Neural cell (in vitro differentiated cells): ENCODE data around the gene LNX2. TPM values are rescaled to one million over a fixed set of nuclear protein-coding genes. Genes with fewer than 3 reads are reported as not detected.
"Not testable (repeated sequence)": the region's sequence is repeated elsewhere in the genome, so short reads cannot be mapped to it uniquely, and the experiment has no call there.

ENCODE experiments used
- H2AFZ ChIP-seq: fragments of 200-600, 300-800 bp; sonication (generic), shearing (Covaris generic); 2 replicates; pipeline ENCODE4 v1.6.0; 2014; ENCODE audit warnings: low read depth, mild to moderate bottlenecking, antibody characterized with exemption, low read length, moderate library complexity
- H3F3A ChIP-seq: fragments of 200-600 bp; shearing (Covaris generic); 2 replicates; pipeline ENCODE4 v1.6.1; 2016; ENCODE audit warnings: mild to moderate bottlenecking, moderate library complexity, mixed read lengths, antibody characterized with exemption, low read length; ENCODE audit not compliant: insufficient read depth, poor library complexity, severe bottlenecking
- H3K27ac ChIP-seq: fragments of 200-600, 300-800 bp; sonication (generic), shearing (Covaris generic); 2 replicates; pipeline ENCODE4 v1.5.1; 2014; ENCODE audit warnings: mild to moderate bottlenecking, low read length, moderate library complexity
- H3K27me3 ChIP-seq: fragments of 300-800, 200-600 bp; sonication (generic), shearing (Covaris generic); 2 replicates; pipeline ENCODE4 v1.6.0; 2014; ENCODE audit warnings: mild to moderate bottlenecking, low read depth, low read length, moderate library complexity; ENCODE audit not compliant: insufficient read depth
- H3K36me3 ChIP-seq: fragments of 300-800, 200-600 bp; sonication (generic), shearing (Covaris generic); 2 replicates; pipeline ENCODE4 v1.5.1; 2014; ENCODE audit warnings: mild to moderate bottlenecking, antibody characterized with exemption, low read length, moderate library complexity; ENCODE audit not compliant: insufficient read depth
- H3K4me2 ChIP-seq: fragments of 300-800, 200-600 bp; sonication (generic), shearing (Covaris generic); 2 replicates; pipeline ENCODE4 v1.6.0; 2014; ENCODE audit warnings: mild to moderate bottlenecking, low read length
- H3K4me3 ChIP-seq: fragments of 300-800, 200-600 bp; sonication (generic), shearing (Covaris generic); 2 replicates; pipeline ENCODE4 v1.5.1; 2014; ENCODE audit warnings: mild to moderate bottlenecking, low read length, moderate library complexity
- H3K79me2 ChIP-seq: fragments of 200-600 bp; shearing (Covaris generic); replicated peaks from 2 replicates; pipeline ENCODE4 v1.6.0; 2014; ENCODE audit warnings: mild to moderate bottlenecking, low read length, moderate library complexity; ENCODE audit not compliant: insufficient read depth
- H3K9ac ChIP-seq: fragments of 300-800, 200-600 bp; sonication (generic), shearing (Covaris generic); 2 replicates; pipeline ENCODE4 v1.6.1; 2016; ENCODE audit warnings: mild to moderate bottlenecking, low read length, mixed read lengths
- H3K9me2 ChIP-seq: fragments of 200-600 bp; shearing (Covaris generic); 2 replicates; pipeline ENCODE4 v1.6.1; 2016; ENCODE audit warnings: mild to moderate bottlenecking, low read length, mixed read lengths; ENCODE audit not compliant: insufficient read depth
- H3K9me3 ChIP-seq: fragments of 200-600, 300-800 bp; sonication (generic), shearing (Covaris generic); 2 replicates; pipeline ENCODE4 v1.6.1; 2016; ENCODE audit warnings: mild to moderate bottlenecking, mixed run types, low read length, moderate library complexity, mixed read lengths
- H4K20me1 ChIP-seq: fragments of 200-600 bp; shearing (Covaris generic); 2 replicates; pipeline ENCODE4 v1.6.1; 2016; ENCODE audit warnings: mild to moderate bottlenecking, mixed run types; ENCODE audit not compliant: insufficient read depth
- EP300 ChIP-seq: fragments of 450-650 bp; conservative IDR thresholded peaks from 2 replicates; pipeline ENCODE4 v1.6.1; 2014; ENCODE audit warnings: antibody characterized with exemption, mild to moderate bottlenecking, moderate library complexity; ENCODE audit not compliant: poor library complexity, severe bottlenecking
- EZH2 ChIP-seq: fragments of 200-600, 300-800 bp; shearing (Covaris generic), sonication (generic); IDR thresholded peaks from 2 replicates; pipeline ENCODE4 v1.6.1; 2014; ENCODE audit warnings: antibody characterized with exemption, low read length, borderline replicate concordance, mild to moderate bottlenecking; ENCODE audit not compliant: insufficient read depth, poor library complexity, severe bottlenecking
- MXI1 ChIP-seq: fragments of 450-650 bp; conservative IDR thresholded peaks from 2 replicates; pipeline ENCODE4 v1.6.1; 2014; ENCODE audit warnings: antibody characterized with exemption, mild to moderate bottlenecking; ENCODE audit not compliant: poor library complexity, severe bottlenecking
- POLR2AphosphoS5 ChIP-seq: IDR thresholded peaks from 2 replicates; pipeline ENCODE4 v1.6.1; 2012
- RAD21 ChIP-seq: fragments of 450-650 bp; conservative IDR thresholded peaks from 2 replicates; pipeline ENCODE4 v1.6.1; 2014; ENCODE audit warnings: antibody characterized with exemption, mild to moderate bottlenecking, moderate library complexity
- SMC3 ChIP-seq: fragments of 450-650 bp; conservative IDR thresholded peaks from 2 replicates; pipeline ENCODE4 v1.6.1; 2014; ENCODE audit warnings: antibody characterized with exemption, mild to moderate bottlenecking, moderate library complexity; ENCODE audit not compliant: poor library complexity
- TAF1 ChIP-seq: IDR thresholded peaks from 2 replicates; pipeline ENCODE4 v1.6.1; 2012; ENCODE audit warnings: low read depth
- polyA plus RNA-seq: library from polyadenylated mRNA; depleted of rRNA; stranded (reverse); fragments of >200 nt; gene quantifications from 2 replicates; pipeline ENCODE4 v1.2.3, GENCODE V29; 2014
- TF ChIP-seq, protein P1 (sequence below): fragments of 450-650 bp; IDR thresholded peaks from 2 replicates; pipeline ENCODE4 v1.5.1; 2014; ENCODE audit warnings: antibody characterized with exemption, mild to moderate bottlenecking, moderate library complexity; ENCODE audit not compliant: poor library complexity, severe bottlenecking
- TF ChIP-seq, protein P2 (sequence below): IDR thresholded peaks from 2 replicates; pipeline ENCODE4 v1.6.1; 2012; ENCODE audit warnings: borderline replicate concordance

LNX2 gene
- polyA plus RNA-seq, 1 donor from 2014 or later: 4.2 TPM

DNA sequence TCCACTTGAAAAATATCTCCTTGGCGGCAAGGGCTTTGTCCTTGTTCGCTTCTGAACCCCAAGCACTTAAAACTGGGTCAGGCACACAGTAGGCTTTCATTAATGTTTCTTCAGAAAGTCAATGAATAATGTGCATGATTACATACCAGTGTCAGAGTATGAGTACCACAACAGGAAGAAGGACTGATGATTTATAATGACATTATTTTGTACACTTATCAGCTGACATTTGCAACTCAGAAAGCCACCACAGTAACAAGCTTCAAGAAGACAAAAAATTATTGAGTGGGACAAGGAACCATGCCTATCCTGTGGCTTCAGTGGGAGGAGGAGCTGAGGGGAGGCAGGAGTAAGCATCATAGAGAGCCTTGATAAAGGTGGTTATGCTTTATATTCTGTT is 11.3 kb upstream of the LNX2 start:
- no peak overlapping the region for H3K4me2 ChIP-seq
- no peaks in the 10 kb centered on the region for H3F3A ChIP-seq
- H3K36me3 ChIP-seq: no peaks in the 10 kb centered on the region
- no peaks in the 10 kb centered on the region for H3K9me2 ChIP-seq
- no peak overlapping the region for H3K4me3 ChIP-seq
- H3K79me2 ChIP-seq: peaks cover 11% of the 10 kb centered on the region
- H3K9me3 ChIP-seq: no peaks in the 10 kb centered on the region
- H3K27ac ChIP-seq: no peak overlapping the region
- H2AFZ ChIP-seq: no peak overlapping the region
- H3K9ac ChIP-seq: no peak overlapping the region
- H4K20me1 ChIP-seq: no peaks in the 10 kb centered on the region
- no peak for TF ChIP-seq SMC3
- TF ChIP-seq, protein P1, sequence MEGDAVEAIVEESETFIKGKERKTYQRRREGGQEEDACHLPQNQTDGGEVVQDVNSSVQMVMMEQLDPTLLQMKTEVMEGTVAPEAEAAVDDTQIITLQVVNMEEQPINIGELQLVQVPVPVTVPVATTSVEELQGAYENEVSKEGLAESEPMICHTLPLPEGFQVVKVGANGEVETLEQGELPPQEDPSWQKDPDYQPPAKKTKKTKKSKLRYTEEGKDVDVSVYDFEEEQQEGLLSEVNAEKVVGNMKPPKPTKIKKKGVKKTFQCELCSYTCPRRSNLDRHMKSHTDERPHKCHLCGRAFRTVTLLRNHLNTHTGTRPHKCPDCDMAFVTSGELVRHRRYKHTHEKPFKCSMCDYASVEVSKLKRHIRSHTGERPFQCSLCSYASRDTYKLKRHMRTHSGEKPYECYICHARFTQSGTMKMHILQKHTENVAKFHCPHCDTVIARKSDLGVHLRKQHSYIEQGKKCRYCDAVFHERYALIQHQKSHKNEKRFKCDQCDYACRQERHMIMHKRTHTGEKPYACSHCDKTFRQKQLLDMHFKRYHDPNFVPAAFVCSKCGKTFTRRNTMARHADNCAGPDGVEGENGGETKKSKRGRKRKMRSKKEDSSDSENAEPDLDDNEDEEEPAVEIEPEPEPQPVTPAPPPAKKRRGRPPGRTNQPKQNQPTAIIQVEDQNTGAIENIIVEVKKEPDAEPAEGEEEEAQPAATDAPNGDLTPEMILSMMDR: no peak
- TF ChIP-seq MXI1: no peak
- no peak for TF ChIP-seq EP300
- TF ChIP-seq, protein P2, sequence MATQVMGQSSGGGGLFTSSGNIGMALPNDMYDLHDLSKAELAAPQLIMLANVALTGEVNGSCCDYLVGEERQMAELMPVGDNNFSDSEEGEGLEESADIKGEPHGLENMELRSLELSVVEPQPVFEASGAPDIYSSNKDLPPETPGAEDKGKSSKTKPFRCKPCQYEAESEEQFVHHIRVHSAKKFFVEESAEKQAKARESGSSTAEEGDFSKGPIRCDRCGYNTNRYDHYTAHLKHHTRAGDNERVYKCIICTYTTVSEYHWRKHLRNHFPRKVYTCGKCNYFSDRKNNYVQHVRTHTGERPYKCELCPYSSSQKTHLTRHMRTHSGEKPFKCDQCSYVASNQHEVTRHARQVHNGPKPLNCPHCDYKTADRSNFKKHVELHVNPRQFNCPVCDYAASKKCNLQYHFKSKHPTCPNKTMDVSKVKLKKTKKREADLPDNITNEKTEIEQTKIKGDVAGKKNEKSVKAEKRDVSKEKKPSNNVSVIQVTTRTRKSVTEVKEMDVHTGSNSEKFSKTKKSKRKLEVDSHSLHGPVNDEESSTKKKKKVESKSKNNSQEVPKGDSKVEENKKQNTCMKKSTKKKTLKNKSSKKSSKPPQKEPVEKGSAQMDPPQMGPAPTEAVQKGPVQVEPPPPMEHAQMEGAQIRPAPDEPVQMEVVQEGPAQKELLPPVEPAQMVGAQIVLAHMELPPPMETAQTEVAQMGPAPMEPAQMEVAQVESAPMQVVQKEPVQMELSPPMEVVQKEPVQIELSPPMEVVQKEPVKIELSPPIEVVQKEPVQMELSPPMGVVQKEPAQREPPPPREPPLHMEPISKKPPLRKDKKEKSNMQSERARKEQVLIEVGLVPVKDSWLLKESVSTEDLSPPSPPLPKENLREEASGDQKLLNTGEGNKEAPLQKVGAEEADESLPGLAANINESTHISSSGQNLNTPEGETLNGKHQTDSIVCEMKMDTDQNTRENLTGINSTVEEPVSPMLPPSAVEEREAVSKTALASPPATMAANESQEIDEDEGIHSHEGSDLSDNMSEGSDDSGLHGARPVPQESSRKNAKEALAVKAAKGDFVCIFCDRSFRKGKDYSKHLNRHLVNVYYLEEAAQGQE: no peak
- no peak for TF ChIP-seq POLR2AphosphoS5
- no peak for TF ChIP-seq TAF1
- TF ChIP-seq EZH2: no peak
- TF ChIP-seq RAD21: no peak
- H3K27me3 ChIP-seq: no peaks in the 10 kb centered on the region

DNA sequence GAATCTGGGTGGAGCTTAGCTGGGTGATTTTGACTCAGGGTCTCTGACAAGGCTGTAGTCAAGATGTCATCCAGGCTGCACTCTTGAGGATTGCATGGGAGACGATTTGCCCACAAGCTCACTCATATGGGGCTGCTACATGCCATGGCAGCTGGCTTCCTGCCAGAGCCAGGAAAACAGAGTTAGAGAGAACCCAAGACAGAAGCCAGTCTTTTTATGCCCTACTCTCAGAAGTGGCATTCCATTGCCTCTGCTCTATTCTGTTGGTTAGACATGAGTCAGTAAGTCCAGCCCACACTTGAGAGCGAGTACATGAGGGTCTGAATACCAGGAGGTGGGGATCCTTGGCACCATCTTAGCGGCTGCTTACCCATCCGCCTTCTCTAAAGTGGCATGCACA is 10.8 kb upstream of the LNX2 start:
- Histone ChIP-seq H3F3A (no peaks in the 10 kb centered on the region), H3K79me2 (peaks cover 11% of the 10 kb centered on the region), H2AFZ (no peak overlapping the region), H4K20me1 (no peaks in the 10 kb centered on the region), H3K4me3 (no peak overlapping the region), H3K9ac (no peak overlapping the region), H3K9me3 (no peaks in the 10 kb centered on the region), H3K9me2 (no peaks in the 10 kb centered on the region), H3K4me2 (no peak overlapping the region), H3K36me3 (no peaks in the 10 kb centered on the region), H3K27ac (no peak overlapping the region), H3K27me3 (no peaks in the 10 kb centered on the region)
- TF ChIP-seq TAF1 (no peak), MXI1 (no peak), EZH2 (no peak), EP300 (no peak), POLR2AphosphoS5 (no peak), RAD21 (no peak)
- TF ChIP-seq, protein P2: no peak

DNA sequence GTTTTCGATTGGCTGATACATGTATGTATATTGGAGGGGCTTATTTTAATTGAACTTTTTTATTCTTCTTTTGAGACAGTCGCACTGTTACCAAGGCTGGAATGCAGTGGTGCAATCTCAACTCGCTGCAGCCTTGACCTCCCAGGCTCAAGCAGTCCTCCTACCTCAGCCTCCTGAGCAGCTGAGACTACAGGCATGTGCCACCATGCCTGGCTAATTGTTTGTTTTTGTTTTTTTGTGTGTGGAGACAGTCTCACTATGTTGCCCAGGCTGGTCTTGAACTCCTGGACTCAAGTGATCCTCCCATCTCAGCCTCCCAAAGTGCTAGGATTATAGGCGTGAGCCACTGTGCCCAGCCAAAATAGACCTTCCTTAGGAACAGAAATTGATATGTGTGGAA is 8.4 kb upstream of the LNX2 start:
- not testable (repeated sequence) for H3K27ac ChIP-seq, H4K20me1 ChIP-seq, H3F3A ChIP-seq

More for the DNA sequence above, 8.4 kb upstream of the LNX2 start:
- H3K4me2 ChIP-seq, H2AFZ ChIP-seq, H3K27me3 ChIP-seq, H3K9me2 ChIP-seq, H3K36me3 ChIP-seq, H3K9ac ChIP-seq, H3K9me3 ChIP-seq, H3K4me3 ChIP-seq: not testable (repeated sequence)
- peaks cover 17% of the 10 kb centered on the region for H3K79me2 ChIP-seq
